GM12878 (cell line): ENCODE data around the gene NAGA. TPM values are rescaled to one million over a fixed set of nuclear protein-coding genes. Genes with fewer than 3 reads are reported as not detected.

ENCODE experiments used
- ATAC-seq: fragments of 200-7000 bp; cut with Tn5 transposase; 3 replicates; pipeline ENCODE4 v1.9.1; 2020; ENCODE audit warnings: mild to moderate bottlenecking, moderate library complexity
- BruUV-seq: library from RNA; stranded (reverse); fragments of 400-500 nt; replicated peaks from 2 replicates; lab custom pipeline; 2021; lab: Mats Ljungman, UMichigan
- CTCF ChIA-PET: fragments of 300-600 bp; sonication (Branson Sonifier 250); formaldehyde crosslinking; extraction: SDS; loops from one replicate; lab custom pipeline; 2021; ENCODE audit warnings: inconsistent platforms; lab: Yijun Ruan, JAX
- POLR2A ChIA-PET: fragments of 350-600 bp; formaldehyde crosslinking; extraction: SDS; loops from one replicate; lab custom pipeline; 2021; ENCODE audit warnings: inconsistent platforms; lab: Charles Lee
- RAD21 ChIA-PET: fragments of 300-600 bp; sonication (Branson Sonifier 250); formaldehyde crosslinking; loops from one replicate; lab custom pipeline; 2023; ENCODE audit warnings: antibody characterized with exemption; ENCODE audit not compliant: unreplicated experiment; lab: Charles Lee
- SMC1A ChIA-PET: fragments of 300-600 bp; sonication (Branson Sonifier 250); formaldehyde crosslinking; loops from one replicate; lab custom pipeline; 2023; ENCODE audit not compliant: unreplicated experiment, uncharacterized antibody; lab: Charles Lee
- DNase-seq: peaks from one replicate; pipeline ENCODE4 v3.0.0-alpha.2; 2011; ENCODE audit warnings: low read depth, low spot score
- FAIRE-seq: peaks from 3 replicates; lab custom pipeline; 2011; peaks lifted over from hg19 to GRCh38; lab: Jason Lieb, UNC
- H2AFZ ChIP-seq: 2 replicates; pipeline ENCODE4 v1.6.0; 2011; ENCODE audit warnings: low read depth, low read length, control low read depth; ENCODE audit not compliant: control insufficient read depth
- H3K27ac ChIP-seq: 2 replicates; pipeline ENCODE4 v1.5.1; 2011; ENCODE audit warnings: control low read depth; ENCODE audit not compliant: control insufficient read depth, insufficient read depth
- H3K27me3 ChIP-seq, 2 experiments: replicated peaks in 1 of 2; 2 replicates each; pipeline versions ENCODE4 v1.6.0 to v1.6.1; 2011; ENCODE audit warnings: low read length in 1 of 2; ENCODE audit not compliant: control insufficient read depth in 2 of 2, insufficient read depth in 2 of 2
- H3K36me3 ChIP-seq, 2 experiments: 2 replicates each; pipeline ENCODE4 v1.5.1; 2011; ENCODE audit warnings: low read length in 1 of 2; ENCODE audit not compliant: control insufficient read depth in 2 of 2, insufficient read depth in 2 of 2
- H3K4me1 ChIP-seq: 2 replicates; pipeline ENCODE4 v1.6.1; 2011; ENCODE audit warnings: mild to moderate bottlenecking, low read length, moderate library complexity, mixed read lengths; ENCODE audit not compliant: control insufficient read depth, insufficient read depth
- H3K4me2 ChIP-seq: 2 replicates; pipeline ENCODE4 v1.6.0; 2011; ENCODE audit warnings: control low read depth; ENCODE audit not compliant: control insufficient read depth, insufficient read depth
- H3K4me3 ChIP-seq: fragments of 200-600 bp; sonication (generic); 2 replicates; pipeline ENCODE4 v1.5.1; 2016
- H3K79me2 ChIP-seq: 2 replicates; pipeline ENCODE4 v1.6.0; 2011; ENCODE audit warnings: low read length; ENCODE audit not compliant: control insufficient read depth, insufficient read depth
- H3K9ac ChIP-seq: 2 replicates; pipeline ENCODE4 v1.8.0; 2011; ENCODE audit warnings: low read length, control low read depth, mixed read lengths; ENCODE audit not compliant: control insufficient read depth, insufficient read depth
- H3K9me3 ChIP-seq: replicated peaks from 3 replicates; pipeline ENCODE4 v1.5.1; 2011; ENCODE audit warnings: mild to moderate bottlenecking, low read length; ENCODE audit not compliant: control insufficient read depth, insufficient read depth
- H4K20me1 ChIP-seq: 2 replicates; pipeline ENCODE4 v1.6.0; 2011; ENCODE audit not compliant: control insufficient read depth, insufficient read depth
- ATF7 ChIP-seq: fragments of 450-650 bp; IDR thresholded peaks from 2 replicates; pipeline ENCODE4 v1.6.1; 2016; ENCODE audit warnings: low read depth, mild to moderate bottlenecking
- BRCA1 ChIP-seq: IDR thresholded peaks from 2 replicates; pipeline ENCODE4 v1.6.1; 2011; ENCODE audit warnings: low read depth, low read length, improper control_type of control experiment
- CREB1 ChIP-seq: IDR thresholded peaks from 2 replicates; pipeline ENCODE4 v1.6.1; 2012; ENCODE audit warnings: low read depth, mild to moderate bottlenecking, inconsistent platforms
- DPF2 ChIP-seq: fragments of 450-650 bp; IDR thresholded peaks from 2 replicates; pipeline ENCODE4 v1.6.1; 2017; ENCODE audit warnings: mild to moderate bottlenecking
- KDM1A ChIP-seq: fragments of 200-600 bp; sonication (generic); IDR thresholded peaks from 2 replicates; pipeline ENCODE4 v1.6.1; 2016; ENCODE audit warnings: borderline replicate concordance
- MEF2A ChIP-seq: IDR thresholded peaks from 2 replicates; pipeline ENCODE4 v1.6.1; 2011; ENCODE audit warnings: low read depth, mild to moderate bottlenecking, low read length, moderate library complexity; ENCODE audit not compliant: insufficient read depth
- NR2C1 ChIP-seq: fragments of 450-650 bp; IDR thresholded peaks from 2 replicates; pipeline ENCODE4 v1.6.1; 2017; ENCODE audit warnings: antibody characterized with exemption, mild to moderate bottlenecking, moderate library complexity
- PAX5 ChIP-seq: IDR thresholded peaks from 2 replicates; pipeline ENCODE4 v1.6.1; 2011; ENCODE audit warnings: low read depth, low read length, borderline replicate concordance
- RELA ChIP-seq: fragments of 450-650 bp; IDR thresholded peaks from 2 replicates; pipeline ENCODE4 v1.8.0; 2014; ENCODE audit warnings: borderline replicate concordance; ENCODE audit not compliant: partially characterized antibody
- SMC3 ChIP-seq: IDR thresholded peaks from 2 replicates; pipeline ENCODE4 v1.6.1; 2011; ENCODE audit warnings: low read length, improper control_type of control experiment, borderline replicate concordance
- SPI1 ChIP-seq: IDR thresholded peaks from 2 replicates; pipeline ENCODE4 v1.6.1; 2011; ENCODE audit warnings: low read depth, mild to moderate bottlenecking, low read length, moderate library complexity, borderline replicate concordance; ENCODE audit not compliant: insufficient read depth
- SRF ChIP-seq, 2 experiments: IDR thresholded peaks; 2 replicates each; pipeline ENCODE4 v1.6.1; 2011; ENCODE audit warnings: low read depth in 2 of 2, low read length in 2 of 2, mild to moderate bottlenecking in 1 of 2, moderate library complexity in 1 of 2
- TARDBP ChIP-seq: IDR thresholded peaks from 2 replicates; pipeline ENCODE4 v1.6.1; 2016; ENCODE audit warnings: borderline replicate concordance
- ZNF217 ChIP-seq: fragments of 450-650 bp; IDR thresholded peaks from 2 replicates; pipeline ENCODE4 v1.6.1; 2017; ENCODE audit warnings: antibody characterized with exemption, mild to moderate bottlenecking
- WGBS: methylation state at CpG from one replicate; pipeline ENCODE4 v1.1.6; 2016; ENCODE audit warnings: low lambda C conversion rate; ENCODE audit not compliant: insufficient replicate concordance, insufficient coverage; ENCODE audit errors: missing lambda C conversion rate; 5-methylcytosine and 5-hydroxymethylcytosine counted together
- in situ Hi-C: fragments of 300-500 bp; cut with MboI; formaldehyde crosslinking; loops from 9 replicates; pipeline ENCODE4 v1.14.3; 2018; ENCODE audit warnings: mixed read lengths
- intact Hi-C: fragments of 100-400 bp; cut with micrococcal nuclease; formaldehyde crosslinking; loops from one replicate; pipeline ENCODE4 v1.14.2; 2022; ENCODE audit not compliant: unreplicated experiment
- polyA plus RNA-seq, 11 experiments: library from polyadenylated mRNA; depleted of rRNA in 4 of 11; unstranded in 6 of 11; stranded (reverse) in 5 of 11; fragments of >200 nt; fragmentation: Nextera tagmentation in 4 of 11; fragmentation: Illumina TruSeq in 1 of 11; extraction: Ambion mirVana in 4 of 11; extraction: Trizol in 1 of 11; gene quantifications; 1 replicate in 1 of 11; 2 replicates in 10 of 11; pipeline versions ENCODE4 v1.2.1 to v1.2.3, GENCODE V29; 2011 to 2016; ENCODE audit warnings: inconsistent platforms in 2 of 11, missing spikeins in 2 of 11, low read depth in 1 of 11
- total RNA-seq, 4 experiments: library from RNA; depleted of rRNA in 3 of 4; stranded (reverse); fragments of >200 nt in 3 of 4; fragmentation: Illumina TruSeq in 1 of 4; extraction: Trizol in 1 of 4; gene quantifications; 2 replicates each; pipeline versions ENCODE4 v1.2.1 to v1.2.3, GENCODE V29; 2013 to 2021
- TF ChIP-seq, protein P1 (sequence below): IDR thresholded peaks from 2 replicates; pipeline ENCODE4 v1.6.1; 2012; ENCODE audit warnings: low read depth, low read length, improper control_type of control experiment
- TF ChIP-seq, protein P2 (sequence below): IDR thresholded peaks from 2 replicates; pipeline ENCODE4 v1.6.1; 2012; ENCODE audit warnings: low read depth, low read length, improper control_type of control experiment

The NAGA gene
- total and polyA plus RNA-seq, 10 of the 15 experiments (the other 5 are each of a cell fraction or from before 2014, with no cell fraction given): 9.3 to 46.0 (median 33.2) TPM

DNA sequence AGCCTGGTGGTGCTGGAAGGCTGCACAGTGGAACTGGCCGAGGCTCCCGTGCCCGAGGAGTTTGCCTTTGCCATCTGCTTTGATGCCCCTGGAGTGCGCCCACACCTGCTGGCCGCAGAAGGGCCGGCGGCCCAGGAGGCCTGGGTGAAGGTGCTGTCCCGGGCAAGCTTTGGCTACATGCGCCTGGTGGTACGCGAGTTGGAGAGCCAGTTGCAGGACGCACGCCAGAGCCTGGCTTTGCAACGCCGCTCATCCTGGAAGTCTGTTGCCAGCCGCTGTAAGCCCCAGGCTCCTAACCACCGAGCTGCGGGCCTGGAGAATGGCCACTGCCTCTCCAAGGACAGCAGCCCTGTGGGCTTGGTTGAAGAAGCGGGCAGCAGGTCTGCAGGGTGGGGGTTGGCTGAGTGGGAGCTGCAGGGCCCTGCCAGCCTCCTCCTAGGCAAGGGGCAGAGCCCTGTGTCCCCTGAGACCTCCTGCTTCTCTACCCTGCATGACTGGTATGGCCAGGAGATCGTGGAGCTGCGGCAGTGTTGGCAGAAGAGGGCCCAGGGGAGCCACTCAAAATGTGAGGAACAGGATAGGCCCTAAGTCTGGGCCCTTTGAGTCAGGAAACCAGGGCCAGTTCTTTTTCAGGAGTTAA, 7.0 kb upstream of the NAGA start:
- DNase-seq (no peak), ATAC-seq (no peak), FAIRE-seq (no peak)
- H3K36me3 ChIP-seq: peaks cover 0 to 4% of the 10 kb centered on the region in 2 experiments; a peak in 2 of 4 replicates
- H3K9ac ChIP-seq: no peak overlapping the region
- ChIA-PET SMC1A (no interaction called here), RAD21 (no interaction called here), CTCF (no interaction called here), POLR2A (interaction anchor here (1.7 to 3.9 kb wide), 3 partner anchors 8 to 131 kb away, joined by 5 to 47 read pairs (median 21); partner anchors contain the start of genes CENPM, NAGA and NDUFA6)
- H3K79me2 ChIP-seq: peaks cover 21% of the 10 kb centered on the region
- no peak overlapping the region for H2AFZ ChIP-seq
- H3K27ac ChIP-seq: no peak overlapping the region
- no peak overlapping the region for H3K4me3 ChIP-seq
- TF ChIP-seq, protein P1, sequence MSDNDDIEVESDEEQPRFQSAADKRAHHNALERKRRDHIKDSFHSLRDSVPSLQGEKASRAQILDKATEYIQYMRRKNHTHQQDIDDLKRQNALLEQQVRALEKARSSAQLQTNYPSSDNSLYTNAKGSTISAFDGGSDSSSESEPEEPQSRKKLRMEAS: no peak
- BruUV-seq: no TSS peak
- H3K9me3 ChIP-seq: no peaks in the 10 kb centered on the region
- no peaks in the 10 kb centered on the region for H4K20me1 ChIP-seq
- H3K27me3 ChIP-seq: no peaks in the 10 kb centered on the region
- no peak overlapping the region for H3K4me2 ChIP-seq
- 95% methylated on average over 21 of the region's 21 CpGs for WGBS
- in situ Hi-C loops (no loop called here), intact Hi-C loops (loop anchor here (2.0 kb wide), 1 partner anchor 47 kb away; no protein-coding TSS in a partner anchor)
- peaks cover 15% of the 10 kb centered on the region for H3K4me1 ChIP-seq

DNA sequence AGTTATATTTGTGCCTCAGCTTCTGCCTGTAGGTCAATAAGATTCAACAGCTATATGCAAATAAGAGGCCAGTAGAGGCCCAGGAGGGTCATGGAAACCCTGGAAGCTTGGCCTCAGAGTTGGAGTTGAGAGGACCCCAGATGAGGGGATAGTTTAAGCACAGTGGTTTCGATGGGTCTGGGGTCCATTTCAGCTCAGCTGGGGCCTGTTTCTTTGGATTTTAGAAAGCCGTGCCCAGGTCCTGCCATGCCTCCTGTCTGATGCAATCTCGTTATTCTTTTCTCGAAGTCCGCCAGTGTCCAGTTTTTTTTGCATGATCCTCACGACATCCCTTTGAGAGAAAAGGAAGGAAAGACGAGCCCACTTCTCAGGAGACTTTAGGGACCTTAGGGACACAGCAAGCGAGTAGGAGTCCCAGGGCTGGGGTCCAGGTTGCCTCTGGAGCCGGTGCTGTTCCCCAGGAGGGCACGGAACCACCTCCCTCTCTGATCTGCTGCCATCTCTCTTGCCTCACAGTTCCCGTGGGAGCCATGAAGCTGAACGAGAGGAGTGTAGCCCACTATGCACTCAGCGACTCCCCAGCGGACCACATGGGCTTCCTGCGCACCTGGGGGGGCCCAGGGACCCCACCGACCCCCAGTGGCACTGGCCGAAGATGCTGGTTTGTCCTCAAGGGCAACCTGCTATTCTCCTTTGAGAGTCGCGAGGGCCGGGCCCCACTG, 6.3 kb upstream of the NAGA start:
- SMC1A ChIA-PET: interaction anchor here (1.1 kb wide), 1 partner anchor 109 kb away, joined by 3 read pairs; no protein-coding TSS in a partner anchor
- 85% methylated on average over 20 of the region's 20 CpGs for WGBS
- Histone ChIP-seq H3K4me2 (no peak overlapping the region), H3K27me3 (no peaks in the 10 kb centered on the region), H3K9me3 (no peaks in the 10 kb centered on the region), H3K79me2 (peaks cover 17% of the 10 kb centered on the region), H3K4me1 (peaks cover 15% of the 10 kb centered on the region), H2AFZ (no peak overlapping the region), H4K20me1 (no peaks in the 10 kb centered on the region), H3K4me3 (no peak overlapping the region), H3K27ac (no peak overlapping the region), H3K36me3 (no peaks in the 10 kb centered on the region; a peak in 1 of 4 replicates), H3K9ac (no peak overlapping the region)
- CTCF ChIA-PET: no interaction called here
- BruUV-seq: no TSS peak
- ATAC-seq (no peak), FAIRE-seq (no peak), DNase-seq (no peak)
- RAD21 ChIA-PET: no interaction called here
- intact Hi-C loops: no loop called here
- in situ Hi-C loops: no loop called here
- TF ChIP-seq TARDBP (no peak), NR2C1 (no peak), MEF2A (no peak), SMC3 (no peak), SRF (IDR thresholded peaks at IDR 0.05; ENCODE audit: low read depth in 2 of 2, low read length in 2 of 2) (no peak), ATF7 (no peak), ZNF217 (no peak), PAX5 (no peak), SPI1 (no peak), CREB1 (no peak), BRCA1 (no peak), DPF2 (no peak), RELA (no peak), KDM1A (no peak)
- TF ChIP-seq, protein P2, sequence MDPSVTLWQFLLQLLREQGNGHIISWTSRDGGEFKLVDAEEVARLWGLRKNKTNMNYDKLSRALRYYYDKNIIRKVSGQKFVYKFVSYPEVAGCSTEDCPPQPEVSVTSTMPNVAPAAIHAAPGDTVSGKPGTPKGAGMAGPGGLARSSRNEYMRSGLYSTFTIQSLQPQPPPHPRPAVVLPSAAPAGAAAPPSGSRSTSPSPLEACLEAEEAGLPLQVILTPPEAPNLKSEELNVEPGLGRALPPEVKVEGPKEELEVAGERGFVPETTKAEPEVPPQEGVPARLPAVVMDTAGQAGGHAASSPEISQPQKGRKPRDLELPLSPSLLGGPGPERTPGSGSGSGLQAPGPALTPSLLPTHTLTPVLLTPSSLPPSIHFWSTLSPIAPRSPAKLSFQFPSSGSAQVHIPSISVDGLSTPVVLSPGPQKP: no peak
- POLR2A ChIA-PET: interaction anchor here (0.5 kb wide), 1 partner anchor 18 kb away, joined by 3 read pairs; no protein-coding TSS in a partner anchor
